K562 (cell line): ENCODE measurements around the gene BAMBI. TPM values are rescaled to one million over a fixed set of nuclear protein-coding genes. Genes with fewer than 3 reads are reported as not detected.
A peak's percentile ranks its signal among the peaks of the same experiment; 100 is the strongest.

Source experiments
- ATAC-seq: fragments of 200-7000 bp; cut with Tn5 transposase; 3 replicates; pipeline ENCODE4 v1.9.1; 2020; ENCODE audit warnings: moderate library complexity
- BruUV-seq: library from RNA; stranded (reverse); fragments of 400-500 nt; replicated peaks from 2 replicates; lab custom pipeline; 2021; lab: Mats Ljungman, UMichigan
- CTCF ChIA-PET: fragments of 300-600 bp; formaldehyde crosslinking; extraction: SDS; loops from one replicate; lab custom pipeline; 2021; ENCODE audit warnings: low intra/inter-chr PET ratio; lab: Yijun Ruan, JAX
- POLR2A ChIA-PET: fragments of 300-600, 350-650 bp; sonication (Branson Sonifier 250); formaldehyde crosslinking; extraction: SDS; loops from one replicate; lab custom pipeline; 2021; ENCODE audit warnings: antibody characterized with exemption, inconsistent platforms; lab: Yijun Ruan, JAX
- DNase-seq, 4 experiments: peaks; one replicate each; pipeline versions ENCODE4 v3.0.0 to v3.0.0-alpha.2; 2011 to 2018; ENCODE audit warnings: low spot score in 3 of 4, mixed read lengths in 3 of 4; ENCODE audit errors: extremely low read depth in 1 of 4
- FAIRE-seq: peaks from 2 replicates; lab custom pipeline; 2011; peaks lifted over from hg19 to GRCh38; lab: Jason Lieb, UNC
- H2AFZ ChIP-seq: 2 replicates; pipeline ENCODE4 v1.6.0; 2011; ENCODE audit warnings: low read depth, low read length, control low read depth, inconsistent platforms
- H3K27ac ChIP-seq: fragments of 200-600 bp; 3 replicates; pipeline ENCODE4 v1.8.0; 2011; ENCODE audit warnings: low read depth, mild to moderate bottlenecking, control low read depth, inconsistent platforms, low read length, moderate library complexity, mixed read lengths; ENCODE audit errors: extremely low read depth
- H3K27me3 ChIP-seq, 2 experiments: fragments of 300-600 bp in 1 of 2; 2 replicates in 1 of 2; 3 replicates in 1 of 2; pipeline versions ENCODE4 v1.6.0 to v1.8.0; 2011; ENCODE audit warnings: inconsistent platforms in 2 of 2, low read length in 2 of 2, mild to moderate bottlenecking in 1 of 2, mixed read lengths in 1 of 2, moderate library complexity in 1 of 2; ENCODE audit not compliant: control insufficient read depth in 2 of 2, insufficient read depth in 2 of 2
- H3K36me3 ChIP-seq: fragments of 300-600 bp; 3 replicates; pipeline ENCODE4 v1.8.0; 2011; ENCODE audit warnings: mild to moderate bottlenecking, low read length, inconsistent platforms; ENCODE audit not compliant: control insufficient read depth, insufficient read depth
- H3K4me1 ChIP-seq, 2 experiments: fragments of 200-600 bp in 1 of 2; replicated peaks in 1 of 2; 2 replicates in 1 of 2; 3 replicates in 1 of 2; pipeline versions ENCODE4 v1.5.1 to v1.8.0; 2011; ENCODE audit warnings: inconsistent platforms in 2 of 2, low read length in 2 of 2, mild to moderate bottlenecking in 1 of 2, mixed read lengths in 1 of 2, moderate library complexity in 1 of 2; ENCODE audit not compliant: control insufficient read depth in 2 of 2, insufficient read depth in 2 of 2
- H3K4me2 ChIP-seq: 2 replicates; pipeline ENCODE4 v1.6.1; 2011; ENCODE audit warnings: low read length, control low read depth, inconsistent platforms, mixed read lengths; ENCODE audit not compliant: insufficient read depth
- H3K4me3 ChIP-seq: fragments of 200-600 bp; sonication (generic), shearing (Covaris generic); 2 replicates; pipeline ENCODE4 v1.5.1; 2016; ENCODE audit warnings: control low read depth, inconsistent platforms
- H3K79me2 ChIP-seq: fragments of 200-600 bp; 3 replicates; pipeline ENCODE4 v1.8.0; 2011; ENCODE audit warnings: low read length, inconsistent platforms; ENCODE audit not compliant: control insufficient read depth, insufficient read depth
- H3K9ac ChIP-seq, 2 experiments: 2 replicates each; pipeline versions ENCODE4 v1.6.0 to v1.6.1; 2011; ENCODE audit warnings: low read depth in 2 of 2, low read length in 2 of 2, control low read depth in 1 of 2, inconsistent platforms in 1 of 2, mild to moderate bottlenecking in 1 of 2, mixed read lengths in 1 of 2; ENCODE audit not compliant: insufficient read depth in 1 of 2
- H3K9me1 ChIP-seq: one replicate; pipeline ENCODE4 v1.6.0; 2011; ENCODE audit warnings: inconsistent platforms, mild to moderate bottlenecking, low read length, moderate library complexity; ENCODE audit not compliant: control insufficient read depth, insufficient read depth
- H3K9me3 ChIP-seq: replicated peaks from 2 replicates; pipeline ENCODE4 v1.5.1; 2011; ENCODE audit warnings: low read depth, low read length, inconsistent platforms; ENCODE audit not compliant: control insufficient read depth, insufficient read depth
- H4K20me1 ChIP-seq: replicated peaks from 2 replicates; pipeline ENCODE4 v1.6.1; 2011; ENCODE audit warnings: low read length, inconsistent platforms, mixed read lengths; ENCODE audit not compliant: control insufficient read depth, insufficient read depth
- CEBPB ChIP-seq: fragments of 450-650 bp; IDR thresholded peaks from 2 replicates; pipeline ENCODE4 v1.6.1; 2016; ENCODE audit warnings: missing genetic modification characterization, missing compliant biosample characterization
- CREB3 ChIP-seq: fragments of 450-650 bp; conservative IDR thresholded peaks from 2 replicates; pipeline ENCODE4 v1.6.1; 2016; ENCODE audit warnings: missing genetic modification characterization, low read depth, mild to moderate bottlenecking, missing compliant biosample characterization, moderate library complexity
- EP300 ChIP-seq: IDR thresholded peaks from 2 replicates; pipeline ENCODE4 v1.6.1; 2012; ENCODE audit warnings: low read length, improper control_type of control experiment
- PHB ChIP-seq: fragments of 250-450 bp; sonication (Bioruptor Pico); IDR thresholded peaks from 2 replicates; pipeline ENCODE4 v1.5.0; 2021
- PKNOX1 ChIP-seq: fragments of 450-650 bp; IDR thresholded peaks from 2 replicates; pipeline ENCODE4 v1.6.1; 2016
- SNRNP70 ChIP-seq: fragments of 200-400 bp; formaldehyde crosslinking; optimal IDR thresholded peaks from 2 replicates; pipeline ENCODE3; 2017; ENCODE audit warnings: low read depth, low read length
- WGBS: fragments of 100-300 bp; shearing (Covaris generic); methylation state at CpG from one replicate; pipeline ENCODE4 v1.1.6; 2016; ENCODE audit warnings: low coverage, mixed read lengths; ENCODE audit not compliant: insufficient coverage; ENCODE audit errors: missing lambda C conversion rate; 5-methylcytosine and 5-hydroxymethylcytosine counted together
- in situ Hi-C: fragments of 300-500 bp; cut with MboI; formaldehyde crosslinking; loops from 4 replicates; pipeline ENCODE4 v1.15.0; 2018; ENCODE audit warnings: inconsistent platforms, mixed read lengths
- intact Hi-C: fragments of 100-400 bp; cut with micrococcal nuclease; formaldehyde crosslinking; loops from 2 replicates; pipeline ENCODE4 v1.14.2; 2022
- polyA plus RNA-seq, 8 experiments: library from polyadenylated mRNA; depleted of rRNA in 4 of 8; stranded (reverse) in 5 of 8; unstranded in 3 of 8; fragments of >200 nt; fragmentation: Nextera tagmentation in 2 of 8; fragmentation: Illumina TruSeq in 1 of 8; extraction: Ambion mirVana in 2 of 8; extraction: Trizol in 1 of 8; gene quantifications; 2 replicates each; pipeline versions ENCODE4 v1.2.1 to v1.2.3, GENCODE V29; 2011 to 2014; ENCODE audit warnings: inconsistent platforms in 1 of 8, missing spikeins in 1 of 8
- total RNA-seq, 7 experiments: library from RNA; depleted of rRNA in 6 of 7; stranded (reverse); fragments of >200 nt in 6 of 7; fragmentation: Illumina TruSeq in 2 of 7; extraction: Trizol in 2 of 7; gene quantifications; 2 replicates each; pipeline versions ENCODE4 v1.2.1 to v1.2.3, GENCODE V29; 2011 to 2021; ENCODE audit warnings: low replicate concordance in 1 of 7
- TF ChIP-seq, protein P1 (sequence below): fragments of 450-650 bp; IDR thresholded peaks from 2 replicates; pipeline ENCODE4 v1.6.1; 2018; ENCODE audit not compliant: partially characterized antibody
- TF ChIP-seq, protein P2 (sequence below): fragments of 150-350 bp; IDR thresholded peaks from 2 replicates; pipeline ENCODE4 v1.6.1; 2014; ENCODE audit warnings: low read depth, mild to moderate bottlenecking, low read length, borderline replicate concordance

The BAMBI gene
- total and polyA plus RNA-seq, 9 of the 15 experiments (the other 6 are each of a cell fraction or from before 2014, with no cell fraction given) = 2.0 to 21.8 (median 13.5) TPM

GRCh38 chr10:28715246-28715645, 37.9 kb downstream of the BAMBI start (continued):
- TF ChIP-seq, protein P1, sequence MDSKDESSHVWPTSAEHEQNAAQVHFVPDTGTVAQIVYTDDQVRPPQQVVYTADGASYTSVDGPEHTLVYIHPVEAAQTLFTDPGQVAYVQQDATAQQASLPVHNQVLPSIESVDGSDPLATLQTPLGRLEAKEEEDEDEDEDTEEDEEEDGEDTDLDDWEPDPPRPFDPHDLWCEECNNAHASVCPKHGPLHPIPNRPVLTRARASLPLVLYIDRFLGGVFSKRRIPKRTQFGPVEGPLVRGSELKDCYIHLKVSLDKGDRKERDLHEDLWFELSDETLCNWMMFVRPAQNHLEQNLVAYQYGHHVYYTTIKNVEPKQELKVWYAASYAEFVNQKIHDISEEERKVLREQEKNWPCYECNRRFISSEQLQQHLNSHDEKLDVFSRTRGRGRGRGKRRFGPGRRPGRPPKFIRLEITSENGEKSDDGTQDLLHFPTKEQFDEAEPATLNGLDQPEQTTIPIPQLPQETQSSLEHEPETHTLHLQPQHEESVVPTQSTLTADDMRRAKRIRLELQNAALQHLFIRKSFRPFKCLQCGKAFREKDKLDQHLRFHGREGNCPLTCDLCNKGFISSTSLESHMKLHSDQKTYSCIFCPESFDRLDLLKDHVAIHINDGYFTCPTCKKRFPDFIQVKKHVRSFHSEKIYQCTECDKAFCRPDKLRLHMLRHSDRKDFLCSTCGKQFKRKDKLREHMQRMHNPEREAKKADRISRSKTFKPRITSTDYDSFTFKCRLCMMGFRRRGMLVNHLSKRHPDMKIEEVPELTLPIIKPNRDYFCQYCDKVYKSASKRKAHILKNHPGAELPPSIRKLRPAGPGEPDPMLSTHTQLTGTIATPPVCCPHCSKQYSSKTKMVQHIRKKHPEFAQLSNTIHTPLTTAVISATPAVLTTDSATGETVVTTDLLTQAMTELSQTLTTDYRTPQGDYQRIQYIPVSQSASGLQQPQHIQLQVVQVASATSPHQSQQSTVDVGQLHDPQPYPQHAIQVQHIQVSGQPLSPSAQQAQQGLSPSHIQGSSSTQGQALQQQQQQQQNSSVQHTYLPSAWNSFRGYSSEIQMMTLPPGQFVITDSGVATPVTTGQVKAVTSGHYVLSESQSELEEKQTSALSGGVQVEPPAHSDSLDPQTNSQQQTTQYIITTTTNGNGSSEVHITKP = no peak
- TF ChIP-seq SNRNP70 = no peak

- Histone ChIP-seq H3K36me3 (no peaks in the 10 kb centered on the region), H3K4me2 (no peak overlapping the region), H3K27me3 (no peaks in the 10 kb centered on the region), H3K9ac (no peak overlapping the region), H3K27ac (no peak overlapping the region), H3K4me1 (peaks cover 0 to 14% of the 10 kb centered on the region in 2 experiments; a peak in 3 of 5 replicates), H3K79me2 (no peaks in the 10 kb centered on the region), H3K9me1 (no peaks in the 10 kb centered on the region), H3K9me3 (no peaks in the 10 kb centered on the region), H4K20me1 (no peaks in the 10 kb centered on the region), H2AFZ (no peak overlapping the region), H3K4me3 (no peak overlapping the region)
- intact Hi-C loops = no loop called here
- 65% methylated on average over 2 of the region's 2 CpGs for WGBS
- ChIA-PET POLR2A (no interaction called here), CTCF (no interaction called here)
- DNase-seq (no peak), ATAC-seq (no peak), FAIRE-seq (no peak)
- no TSS peak for BruUV-seq
- in situ Hi-C loops = no loop called here
- TF ChIP-seq EP300 (no peak), PHB (no peak), CREB3 (tag) (no peak), CEBPB (tag) (peak; percentile 84), PKNOX1 (peak; percentile 25; the same call in 1 of the 2 replicates)
- TF ChIP-seq, protein P2, sequence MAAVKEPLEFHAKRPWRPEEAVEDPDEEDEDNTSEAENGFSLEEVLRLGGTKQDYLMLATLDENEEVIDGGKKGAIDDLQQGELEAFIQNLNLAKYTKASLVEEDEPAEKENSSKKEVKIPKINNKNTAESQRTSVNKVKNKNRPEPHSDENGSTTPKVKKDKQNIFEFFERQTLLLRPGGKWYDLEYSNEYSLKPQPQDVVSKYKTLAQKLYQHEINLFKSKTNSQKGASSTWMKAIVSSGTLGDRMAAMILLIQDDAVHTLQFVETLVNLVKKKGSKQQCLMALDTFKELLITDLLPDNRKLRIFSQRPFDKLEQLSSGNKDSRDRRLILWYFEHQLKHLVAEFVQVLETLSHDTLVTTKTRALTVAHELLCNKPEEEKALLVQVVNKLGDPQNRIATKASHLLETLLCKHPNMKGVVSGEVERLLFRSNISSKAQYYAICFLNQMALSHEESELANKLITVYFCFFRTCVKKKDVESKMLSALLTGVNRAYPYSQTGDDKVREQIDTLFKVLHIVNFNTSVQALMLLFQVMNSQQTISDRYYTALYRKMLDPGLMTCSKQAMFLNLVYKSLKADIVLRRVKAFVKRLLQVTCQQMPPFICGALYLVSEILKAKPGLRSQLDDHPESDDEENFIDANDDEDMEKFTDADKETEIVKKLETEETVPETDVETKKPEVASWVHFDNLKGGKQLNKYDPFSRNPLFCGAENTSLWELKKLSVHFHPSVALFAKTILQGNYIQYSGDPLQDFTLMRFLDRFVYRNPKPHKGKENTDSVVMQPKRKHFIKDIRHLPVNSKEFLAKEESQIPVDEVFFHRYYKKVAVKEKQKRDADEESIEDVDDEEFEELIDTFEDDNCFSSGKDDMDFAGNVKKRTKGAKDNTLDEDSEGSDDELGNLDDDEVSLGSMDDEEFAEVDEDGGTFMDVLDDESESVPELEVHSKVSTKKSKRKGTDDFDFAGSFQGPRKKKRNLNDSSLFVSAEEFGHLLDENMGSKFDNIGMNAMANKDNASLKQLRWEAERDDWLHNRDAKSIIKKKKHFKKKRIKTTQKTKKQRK = no peak
Observed at GRCh38 chr10:28715757-28716156, 38.4 kb downstream of the BAMBI start.
